ENCODE measurements around the gene PTPN6. TPM values are rescaled to one million over a fixed set of nuclear protein-coding genes. Genes with fewer than 3 reads are reported as not detected.

PTPN6 gene
- total and polyA plus RNA-seq, 2 of the 13 experiments (the other 11 are each of a cell fraction or from before 2014, with no cell fraction given): 10.5 to 10.6 TPM

DNA sequence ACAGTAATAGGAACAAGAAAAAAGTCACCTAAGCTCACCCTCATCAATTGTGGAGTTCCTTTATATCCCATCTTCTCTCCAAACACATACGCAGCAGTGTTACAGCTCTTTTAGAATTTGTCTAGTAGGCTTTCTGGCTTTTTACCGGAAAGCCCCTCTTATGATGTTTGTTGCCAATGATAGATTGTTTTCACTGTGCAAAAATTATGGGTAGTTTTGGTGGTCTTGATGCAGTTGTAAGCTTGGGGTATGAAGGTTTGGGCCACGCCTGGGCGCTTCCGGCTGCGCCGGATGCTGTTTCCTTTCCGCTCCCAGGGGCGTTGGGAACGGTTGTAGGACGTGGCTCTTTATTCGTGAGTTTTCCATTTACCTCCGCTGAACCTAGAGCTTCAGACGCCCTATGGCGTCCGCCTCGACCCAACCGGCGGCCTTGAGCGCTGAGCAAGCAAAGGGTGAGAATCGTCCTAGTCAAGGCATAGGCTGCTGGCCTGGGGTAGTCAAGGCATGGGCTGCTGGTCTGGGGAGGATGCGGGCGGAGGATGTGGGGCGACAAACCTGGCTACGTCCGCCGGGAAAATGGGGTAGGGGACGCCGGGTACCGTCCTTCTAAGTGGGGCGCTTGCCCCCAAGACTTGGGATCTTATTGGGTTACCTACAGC lies 7.3 kb upstream of the PTPN6 start, which contains the start of the genes C12orf57 and RNU7-1 (continued):
- TF ChIP-seq ZNF20 (CRISPR knock-in tag; IDR thresholded peaks at IDR 0.05) (0 out of 2 replicates have a peak, but pooled peaks have one; percentile 59), ZNF619 (CRISPR knock-in tag; IDR thresholded peaks at IDR 0.05) (no peak), CREM (IDR thresholded peaks at IDR 0.05) (peak; percentile 86), CREM (CRISPR knock-in tag; IDR thresholded peaks at IDR 0.05) (no peak), KDM4B (CRISPR knock-in tag; IDR thresholded peaks at IDR 0.05) (peak; percentile 55; the same call in 1 of the 2 replicates), CCDC6 (CRISPR knock-in tag; IDR thresholded peaks at IDR 0.05) (peak; percentile 84), TAF1 (CRISPR knock-in tag; IDR thresholded peaks at IDR 0.05) (peak; percentile 56; the same call in 1 of the 2 replicates), BRD4 (CRISPR knock-in tag; IDR thresholded peaks at IDR 0.05) (no peak; the same call in 1 of the 2 replicates), CEBPB (IDR thresholded peaks at IDR 0.05; ENCODE audit: borderline replicate concordance, low read depth, low read length) (no peak), ADNP (CRISPR knock-in tag; IDR thresholded peaks at IDR 0.05) (no peak), ZNF235 (CRISPR knock-in tag; IDR thresholded peaks at IDR 0.05; ENCODE audit: borderline replicate concordance) (no peak)
- TF ChIP-seq, protein P1, sequence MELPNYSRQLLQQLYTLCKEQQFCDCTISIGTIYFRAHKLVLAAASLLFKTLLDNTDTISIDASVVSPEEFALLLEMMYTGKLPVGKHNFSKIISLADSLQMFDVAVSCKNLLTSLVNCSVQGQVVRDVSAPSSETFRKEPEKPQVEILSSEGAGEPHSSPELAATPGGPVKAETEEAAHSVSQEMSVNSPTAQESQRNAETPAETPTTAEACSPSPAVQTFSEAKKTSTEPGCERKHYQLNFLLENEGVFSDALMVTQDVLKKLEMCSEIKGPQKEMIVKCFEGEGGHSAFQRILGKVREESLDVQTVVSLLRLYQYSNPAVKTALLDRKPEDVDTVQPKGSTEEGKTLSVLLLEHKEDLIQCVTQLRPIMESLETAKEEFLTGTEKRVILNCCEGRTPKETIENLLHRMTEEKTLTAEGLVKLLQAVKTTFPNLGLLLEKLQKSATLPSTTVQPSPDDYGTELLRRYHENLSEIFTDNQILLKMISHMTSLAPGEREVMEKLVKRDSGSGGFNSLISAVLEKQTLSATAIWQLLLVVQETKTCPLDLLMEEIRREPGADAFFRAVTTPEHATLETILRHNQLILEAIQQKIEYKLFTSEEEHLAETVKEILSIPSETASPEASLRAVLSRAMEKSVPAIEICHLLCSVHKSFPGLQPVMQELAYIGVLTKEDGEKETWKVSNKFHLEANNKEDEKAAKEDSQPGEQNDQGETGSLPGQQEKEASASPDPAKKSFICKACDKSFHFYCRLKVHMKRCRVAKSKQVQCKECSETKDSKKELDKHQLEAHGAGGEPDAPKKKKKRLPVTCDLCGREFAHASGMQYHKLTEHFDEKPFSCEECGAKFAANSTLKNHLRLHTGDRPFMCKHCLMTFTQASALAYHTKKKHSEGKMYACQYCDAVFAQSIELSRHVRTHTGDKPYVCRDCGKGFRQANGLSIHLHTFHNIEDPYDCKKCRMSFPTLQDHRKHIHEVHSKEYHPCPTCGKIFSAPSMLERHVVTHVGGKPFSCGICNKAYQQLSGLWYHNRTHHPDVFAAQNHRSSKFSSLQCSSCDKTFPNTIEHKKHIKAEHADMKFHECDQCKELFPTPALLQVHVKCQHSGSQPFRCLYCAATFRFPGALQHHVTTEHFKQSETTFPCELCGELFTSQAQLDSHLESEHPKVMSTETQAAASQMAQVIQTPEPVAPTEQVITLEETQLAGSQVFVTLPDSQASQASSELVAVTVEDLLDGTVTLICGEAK (IDR thresholded peaks at IDR 0.05): no peak
- TF ChIP-seq, protein P1 (CRISPR knock-in tag; IDR thresholded peaks at IDR 0.05): peak; percentile 59; the same call in 1 of the 2 replicates
- TF ChIP-seq, protein P2, sequence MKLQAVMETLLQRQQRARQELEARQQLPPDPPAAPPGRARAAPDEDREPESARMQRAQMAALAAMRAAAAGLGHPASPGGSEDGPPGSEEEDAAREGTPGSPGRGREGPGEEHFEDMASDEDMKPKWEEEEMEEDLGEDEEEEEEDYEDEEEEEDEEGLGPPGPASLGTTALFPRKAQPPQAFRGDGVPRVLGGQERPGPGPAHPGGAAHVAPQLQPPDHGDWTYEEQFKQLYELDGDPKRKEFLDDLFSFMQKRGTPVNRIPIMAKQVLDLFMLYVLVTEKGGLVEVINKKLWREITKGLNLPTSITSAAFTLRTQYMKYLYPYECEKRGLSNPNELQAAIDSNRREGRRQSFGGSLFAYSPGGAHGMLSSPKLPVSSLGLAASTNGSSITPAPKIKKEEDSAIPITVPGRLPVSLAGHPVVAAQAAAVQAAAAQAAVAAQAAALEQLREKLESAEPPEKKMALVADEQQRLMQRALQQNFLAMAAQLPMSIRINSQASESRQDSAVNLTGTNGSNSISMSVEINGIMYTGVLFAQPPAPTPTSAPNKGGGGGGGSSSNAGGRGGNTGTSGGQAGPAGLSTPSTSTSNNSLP (IDR thresholded peaks at IDR 0.05; ENCODE audit: low read depth, low read length): no peak
